Hindlimb muscle (tissue), 1 donor: Measurements from ENCODE around the gene ABCA13. TPM values are rescaled to one million over a fixed set of nuclear protein-coding genes. Genes with fewer than 3 reads are reported as not detected.

Experiments used
- DNase-seq: peaks from one replicate; pipeline ENCODE4 v3.0.0-alpha.2; 2013
- polyA plus RNA-seq: library from polyadenylated mRNA; unstranded; fragments of 120-200 nt; gene quantifications from one replicate; pipeline ENCODE4 v1.2.1, GENCODE V29; 2013; ENCODE audit not compliant: insufficient read length

The ABCA13 gene
- polyA plus RNA-seq, 1 donor = 0.10 TPM

DNA sequence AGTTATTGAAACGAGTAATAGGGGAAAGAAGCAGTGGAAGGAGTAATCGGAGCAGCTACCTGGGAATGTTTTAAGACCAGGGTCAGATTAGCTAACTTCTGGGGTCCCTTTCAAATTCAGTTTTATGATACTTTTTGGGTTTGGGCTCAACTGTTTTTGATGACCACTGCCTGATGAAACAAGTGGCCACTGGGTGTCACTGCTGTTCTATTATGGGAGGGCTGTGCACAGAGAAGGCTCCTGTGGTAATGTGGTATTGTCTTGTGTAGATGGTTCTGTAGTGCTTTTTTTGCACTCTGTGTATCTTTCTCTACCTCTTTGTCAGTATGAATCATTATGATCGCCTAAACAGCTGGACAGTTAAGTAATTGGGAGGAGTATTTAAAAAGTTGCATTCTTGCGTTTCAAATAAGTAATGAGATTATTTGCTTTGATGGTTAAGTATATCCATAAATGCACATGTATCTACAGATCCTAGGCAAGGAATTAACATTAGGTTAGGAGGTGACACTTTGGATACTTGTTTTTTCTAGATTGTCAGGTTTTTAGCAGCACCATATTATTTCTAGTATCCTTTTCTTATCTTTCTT lies 128.4 kb downstream of the ABCA13 start:
- peak; percentile 49 for DNase-seq

DNA sequence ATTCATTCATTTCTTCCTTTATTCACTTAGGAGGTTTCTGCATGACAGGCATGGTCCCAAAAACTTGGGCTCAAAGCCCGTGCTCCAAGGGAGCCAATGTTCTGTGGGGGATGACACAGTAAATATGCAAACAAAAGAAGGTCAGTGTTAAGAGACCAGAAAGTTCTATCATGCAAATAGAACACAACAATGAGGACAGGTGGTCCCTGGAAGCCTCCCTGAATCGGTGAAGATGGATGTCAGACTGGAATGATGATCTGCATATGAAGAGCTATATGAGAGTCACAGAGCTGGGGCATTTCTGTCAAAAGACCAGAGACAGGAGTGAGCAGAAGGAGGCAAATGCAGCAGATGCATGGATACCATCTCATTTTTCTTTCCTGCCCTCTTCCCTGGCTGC lies 129.0 kb downstream of the ABCA13 start:
- no peak for DNase-seq

DNA sequence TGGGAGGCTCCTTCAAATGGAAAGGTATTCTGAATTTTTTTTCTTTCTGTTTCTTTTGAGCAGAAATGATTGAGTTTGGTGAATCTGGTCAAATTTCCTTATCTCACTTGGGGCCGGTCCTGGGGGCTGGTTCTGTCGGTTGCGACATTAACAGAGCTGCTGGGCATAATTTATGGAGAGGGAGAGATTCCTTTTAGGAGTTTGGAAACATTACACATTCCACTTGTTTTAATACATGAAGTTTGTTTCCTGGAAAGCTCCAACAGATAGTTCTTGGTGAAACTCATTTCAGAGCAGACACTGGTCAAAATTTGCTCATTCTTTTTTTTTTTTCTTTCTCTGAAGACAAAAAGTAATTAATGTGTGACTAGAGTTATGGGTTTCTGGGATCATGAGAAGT lies 129.9 kb downstream of the ABCA13 start:
- no peak for DNase-seq

GRCh38 chr7:48304641-48305040 lies 133.4 kb downstream of the ABCA13 start:
- DNase-seq = no peak

DNA sequence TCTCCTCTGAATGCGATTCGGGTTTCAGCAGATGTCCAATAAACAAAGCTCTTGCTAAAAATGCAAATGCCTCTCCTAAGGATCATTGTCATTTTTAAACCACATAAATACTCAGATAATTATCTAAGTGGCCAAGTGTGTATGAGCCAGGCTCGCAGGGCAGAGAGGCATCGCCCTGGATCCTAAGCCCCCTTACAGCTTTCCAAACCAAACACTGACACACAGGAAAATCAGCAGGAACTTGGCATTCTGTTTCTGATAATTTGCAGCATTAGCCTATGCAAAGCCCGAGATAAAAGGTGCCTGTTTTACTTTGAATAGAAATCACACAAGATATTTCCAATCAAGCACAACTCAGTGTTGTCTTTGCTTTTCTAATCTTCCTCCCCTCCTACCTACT lies 134.4 kb downstream of the ABCA13 start:
- no peak for DNase-seq

- no peak for DNase-seq
These were observed 135.9 kb downstream of the ABCA13 start for GRCh38 chr7:48307041-48307714.

- no peak for DNase-seq
These were observed 138.5 kb downstream of the ABCA13 start for GRCh38 chr7:48309720-48310119.

DNA sequence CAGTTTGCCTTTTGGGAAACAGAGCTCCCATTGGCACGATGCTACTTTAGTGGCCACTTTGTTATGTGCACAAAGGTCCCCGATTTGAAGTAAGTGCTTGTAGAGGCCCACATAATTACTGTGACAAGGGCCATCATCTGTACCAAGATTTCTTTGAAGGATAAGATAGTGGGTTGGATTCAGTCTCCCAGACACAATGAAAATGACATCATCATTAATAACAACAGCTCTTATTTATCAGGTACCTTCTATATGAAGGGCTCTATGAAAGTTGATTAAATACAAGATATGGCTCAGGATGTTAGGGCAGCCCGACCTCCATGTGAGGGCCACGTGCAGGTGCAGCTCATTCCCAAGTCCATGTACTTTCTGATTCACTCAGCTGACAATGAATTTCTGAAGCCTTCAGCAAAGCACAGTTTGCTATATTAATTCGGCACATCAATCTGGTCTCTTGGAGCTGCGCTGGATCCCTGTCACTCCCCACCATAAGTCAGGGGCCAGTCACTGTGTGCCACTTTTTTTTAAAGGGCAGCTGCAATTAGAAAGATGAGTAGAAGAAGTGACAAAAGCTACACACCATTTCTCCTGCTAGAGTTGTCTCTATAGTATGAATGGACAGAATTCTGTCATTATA lies 140.3 kb downstream of the ABCA13 start:
- DNase-seq = no peak

DNA sequence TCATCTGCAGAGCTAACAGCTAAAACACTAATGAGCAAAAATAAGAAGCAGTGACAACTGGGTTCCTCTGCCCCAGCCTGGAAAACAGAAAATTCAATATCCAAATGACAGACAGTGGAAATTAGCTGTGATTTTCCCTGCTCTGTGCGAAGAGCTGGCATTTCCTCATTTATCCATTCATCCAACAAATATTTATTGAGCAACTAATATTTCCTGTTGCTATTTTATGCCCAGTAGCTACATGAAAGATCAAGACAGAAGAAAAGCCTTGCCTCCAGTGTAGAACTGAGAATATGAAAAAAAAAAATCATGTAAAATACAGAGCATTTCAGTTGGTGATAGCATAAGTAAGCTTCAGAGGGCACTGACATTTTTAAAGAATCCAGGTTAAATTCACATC lies 140.9 kb downstream of the ABCA13 start:
- no peak for DNase-seq

DNA sequence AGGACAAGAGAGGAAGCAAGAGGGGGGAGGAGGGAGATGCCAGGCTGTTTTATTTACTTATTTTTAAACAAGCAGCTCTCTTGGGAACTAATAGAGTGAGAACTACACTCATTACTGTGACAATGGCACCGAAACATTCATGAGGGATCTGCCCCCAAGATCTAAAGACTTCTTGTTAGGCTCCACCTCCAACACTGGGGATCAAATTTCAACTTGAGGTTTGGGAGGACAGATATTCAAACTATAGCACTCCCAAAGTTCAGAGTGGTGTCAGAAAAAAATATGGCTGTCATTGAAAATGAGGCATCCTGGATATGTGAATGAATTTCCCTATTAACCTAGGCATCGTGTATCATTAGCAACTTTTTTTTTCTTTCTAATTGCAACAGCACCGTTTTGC lies 145.5 kb downstream of the ABCA13 start:
- DNase-seq = no peak

- DNase-seq = no peak
These were observed 146.1 kb downstream of the ABCA13 start for GRCh38 chr7:48317360-48317759.

GRCh38 chr7:48321319-48322010 lies 150.2 kb downstream of the ABCA13 start:
- no peak for DNase-seq

DNA sequence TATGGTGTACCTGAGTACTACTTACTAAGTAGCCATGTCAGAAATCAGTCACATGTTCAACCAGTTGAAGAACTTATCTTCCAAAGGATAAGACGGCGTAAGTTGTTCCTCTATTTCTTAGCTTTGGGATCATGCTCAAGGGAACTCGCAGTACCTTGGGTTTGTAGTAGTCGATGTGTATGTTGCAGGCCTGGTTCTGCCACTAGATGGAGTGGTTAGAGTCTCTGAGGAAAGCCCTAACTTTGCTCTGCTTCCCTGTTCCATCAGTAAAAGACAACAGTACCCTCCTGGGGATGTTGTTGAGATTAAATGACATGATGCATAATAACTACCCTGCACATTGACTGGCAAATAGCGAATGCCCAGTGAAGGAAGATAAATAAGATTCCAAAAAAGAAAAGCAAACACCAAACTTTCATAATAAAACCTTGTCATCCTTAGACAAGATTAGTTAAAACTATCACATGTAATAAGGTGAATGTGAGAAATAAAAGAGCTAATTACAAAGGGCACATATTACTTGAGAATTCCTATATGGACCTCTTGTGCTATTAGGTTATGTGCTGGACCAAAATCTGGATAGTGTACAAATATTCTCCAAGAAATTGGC lies 165.9 kb downstream of the ABCA13 start:
- no peak for DNase-seq

GRCh38 chr7:48337781-48338180 lies 166.5 kb downstream of the ABCA13 start:
- DNase-seq = no peak

DNA sequence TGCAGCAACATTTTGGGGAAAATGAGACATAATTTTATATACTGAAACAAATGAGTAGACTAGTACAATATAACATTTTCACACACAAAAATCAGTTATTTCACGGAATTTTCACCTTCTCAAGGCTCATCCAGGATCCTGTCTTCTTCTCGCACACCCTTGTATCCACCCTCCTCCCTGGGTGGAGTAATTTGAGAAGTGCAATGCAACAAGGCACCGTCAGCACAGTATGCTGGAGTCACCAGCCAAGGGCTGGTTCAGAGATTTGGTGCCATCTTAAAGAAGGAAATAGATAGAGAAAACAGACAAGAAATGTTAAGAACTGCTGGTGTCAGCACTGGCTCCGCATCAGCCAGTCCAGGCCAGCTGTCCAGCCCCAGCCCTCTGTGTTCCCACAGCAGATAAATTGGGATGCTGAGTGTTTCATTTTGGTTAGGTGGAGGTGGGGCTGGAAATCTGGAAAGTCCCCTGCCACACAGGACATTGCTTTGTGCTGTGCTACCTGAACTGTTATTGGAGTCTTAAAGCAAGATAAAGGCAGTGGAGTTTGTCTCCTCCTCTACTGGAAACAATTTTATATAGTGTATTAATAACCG lies 176.1 kb downstream of the ABCA13 start:
- DNase-seq = no peak

DNA sequence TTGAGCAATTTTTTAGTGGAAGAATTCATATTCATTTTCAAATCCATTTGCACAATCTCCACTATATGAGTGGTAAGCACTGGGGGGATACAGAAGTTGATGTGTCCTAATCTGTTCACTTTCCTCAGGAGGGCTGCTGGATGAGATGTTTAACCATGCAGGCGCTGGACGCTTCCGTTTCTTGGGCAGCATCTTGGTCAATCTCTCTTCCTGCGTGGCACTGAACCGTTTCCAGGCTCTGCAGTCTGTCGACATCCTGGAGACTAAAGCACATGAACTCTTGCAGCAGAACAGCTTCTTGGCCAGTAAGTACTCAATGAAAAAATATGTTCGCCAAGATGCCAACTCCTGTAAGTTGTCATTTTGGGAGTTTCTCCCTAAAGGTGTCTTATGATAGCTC lies 179.3 kb downstream of the ABCA13 start:
- no peak for DNase-seq

GRCh38 chr7:48351900-48352299 lies 180.6 kb downstream of the ABCA13 start:
- DNase-seq = no peak

DNA sequence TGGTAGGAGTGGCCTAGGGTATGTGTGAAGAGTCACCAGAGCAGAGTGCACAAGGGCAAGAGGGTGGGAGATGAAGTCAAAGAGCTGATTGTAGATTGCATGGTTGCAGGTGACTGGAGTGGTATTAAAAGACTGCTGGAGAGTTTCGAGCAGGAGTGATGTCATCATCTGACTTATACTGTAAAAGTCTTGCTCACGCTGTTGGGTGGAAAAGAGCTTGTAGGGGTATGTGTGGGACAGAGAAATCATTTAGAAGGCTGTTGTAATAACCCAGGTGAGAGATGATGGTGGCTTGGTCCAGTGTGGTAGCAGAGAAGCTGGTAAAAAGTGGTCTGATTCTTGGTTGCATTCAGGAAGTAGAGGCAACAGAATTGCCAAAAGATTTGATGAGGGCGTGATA lies 184.1 kb downstream of the ABCA13 start:
- DNase-seq = no peak

GRCh38 chr7:48360574-48360973 lies 189.3 kb downstream of the ABCA13 start:
- no peak for DNase-seq

- DNase-seq = no peak
These were observed 191.9 kb downstream of the ABCA13 start for GRCh38 chr7:48363174-48363573.

GRCh38 chr7:48365010-48365409 lies 193.8 kb downstream of the ABCA13 start:
- no peak for DNase-seq

GRCh38 chr7:48366096-48366495 lies 194.8 kb downstream of the ABCA13 start:
- DNase-seq = no peak

DNA sequence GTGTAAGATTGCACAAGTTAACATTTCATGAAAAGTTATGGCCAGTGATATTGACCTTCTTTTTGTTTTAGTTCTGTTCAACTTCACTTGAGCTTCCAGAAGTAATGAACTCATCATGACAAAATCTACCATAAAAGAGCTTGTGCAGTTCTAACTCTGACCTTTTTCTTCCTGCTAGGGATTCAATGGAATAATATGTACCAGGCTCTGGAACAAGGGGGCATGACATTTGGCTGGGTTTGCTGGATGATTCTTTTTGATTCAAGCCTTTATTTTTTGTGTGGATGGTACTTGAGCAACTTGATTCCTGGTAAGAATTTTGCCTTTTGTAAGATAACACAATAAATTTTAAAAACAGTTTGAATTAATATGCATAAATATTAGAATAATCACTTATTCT lies 205.0 kb downstream of the ABCA13 start:
- no peak for DNase-seq
